ENCODE measurements around the gene HCN3.
"Not testable (repeated sequence)": the region's sequence is repeated elsewhere in the genome, so short reads cannot be mapped to it uniquely, and the experiment has no call there.

Gene HCN3

DNA sequence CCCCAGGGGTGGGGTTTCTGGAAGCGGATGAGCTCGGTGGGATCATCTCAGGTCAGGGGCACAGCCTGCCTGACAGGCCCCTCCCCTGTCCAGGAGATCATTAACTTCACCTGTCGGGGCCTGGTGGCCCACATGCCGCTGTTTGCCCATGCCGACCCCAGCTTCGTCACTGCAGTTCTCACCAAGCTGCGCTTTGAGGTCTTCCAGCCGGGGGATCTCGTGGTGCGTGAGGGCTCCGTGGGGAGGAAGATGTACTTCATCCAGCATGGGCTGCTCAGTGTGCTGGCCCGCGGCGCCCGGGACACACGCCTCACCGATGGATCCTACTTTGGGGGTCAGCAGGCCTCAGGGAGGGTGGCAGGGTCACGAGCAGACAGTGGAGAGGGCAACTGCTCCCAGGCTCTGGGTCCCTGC lies 8.4 kb downstream of the HCN3 start:
- no peak for DNase-seq

DNA sequence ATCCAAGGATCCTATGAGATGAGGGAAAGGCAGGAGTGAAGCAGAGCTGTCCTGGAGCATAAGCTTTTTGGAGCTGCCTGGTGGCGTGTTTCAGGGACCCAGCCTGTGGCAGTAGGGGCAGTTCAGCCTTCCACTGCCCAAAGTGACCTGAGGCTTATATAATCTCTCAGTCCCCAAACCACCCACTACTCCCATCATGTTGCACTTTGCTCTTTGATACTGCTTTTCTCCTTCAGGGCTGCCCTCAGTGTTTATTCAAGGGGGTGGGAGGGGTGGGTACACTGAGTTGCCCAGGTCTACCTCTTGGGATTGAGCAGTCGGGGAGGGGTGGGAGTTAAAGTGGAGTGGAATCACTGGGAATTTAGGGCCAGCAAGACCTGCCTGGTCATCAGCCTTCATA lies 9.3 kb downstream of the HCN3 start:
- no peak for DNase-seq

DNA sequence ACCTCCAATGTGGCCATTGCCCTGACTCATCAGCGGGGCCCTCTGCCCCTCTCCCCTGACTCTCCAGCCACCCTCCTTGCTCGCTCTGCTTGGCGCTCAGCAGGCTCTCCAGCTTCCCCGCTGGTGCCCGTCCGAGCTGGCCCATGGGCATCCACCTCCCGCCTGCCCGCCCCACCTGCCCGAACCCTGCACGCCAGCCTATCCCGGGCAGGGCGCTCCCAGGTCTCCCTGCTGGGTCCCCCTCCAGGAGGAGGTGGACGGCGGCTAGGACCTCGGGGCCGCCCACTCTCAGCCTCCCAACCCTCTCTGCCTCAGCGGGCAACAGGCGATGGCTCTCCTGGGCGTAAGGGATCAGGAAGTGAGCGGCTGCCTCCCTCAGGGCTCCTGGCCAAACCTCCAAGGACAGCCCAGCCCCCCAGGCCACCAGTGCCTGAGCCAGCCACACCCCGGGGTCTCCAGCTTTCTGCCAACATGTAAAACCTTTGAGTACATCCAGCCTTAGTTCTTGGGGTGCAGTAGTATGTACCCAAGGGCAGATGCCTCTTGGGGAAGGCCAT lies 10.8 kb downstream of the HCN3 start:
- DNase-seq = no peak

DNA sequence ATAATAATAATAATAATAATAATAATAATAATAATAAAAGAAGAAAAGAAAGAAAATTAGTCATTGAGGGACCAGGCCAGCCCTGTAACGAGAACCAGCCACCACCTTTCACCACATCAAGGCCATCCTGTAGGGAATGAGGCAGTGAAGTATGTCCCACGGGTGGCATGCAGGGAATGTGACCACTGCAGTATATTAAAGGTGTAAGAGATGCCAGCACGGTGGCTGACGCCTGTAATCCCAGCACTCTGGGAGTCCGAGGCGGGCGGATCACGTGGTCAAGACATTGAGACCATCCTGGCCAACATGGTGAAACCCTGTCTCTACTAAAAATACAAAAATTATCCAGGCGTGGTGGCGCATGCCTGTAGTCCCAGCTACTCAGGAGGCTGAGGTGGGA lies 13.7 kb downstream of the HCN3 start:
- not testable (repeated sequence) for DNase-seq

DNA sequence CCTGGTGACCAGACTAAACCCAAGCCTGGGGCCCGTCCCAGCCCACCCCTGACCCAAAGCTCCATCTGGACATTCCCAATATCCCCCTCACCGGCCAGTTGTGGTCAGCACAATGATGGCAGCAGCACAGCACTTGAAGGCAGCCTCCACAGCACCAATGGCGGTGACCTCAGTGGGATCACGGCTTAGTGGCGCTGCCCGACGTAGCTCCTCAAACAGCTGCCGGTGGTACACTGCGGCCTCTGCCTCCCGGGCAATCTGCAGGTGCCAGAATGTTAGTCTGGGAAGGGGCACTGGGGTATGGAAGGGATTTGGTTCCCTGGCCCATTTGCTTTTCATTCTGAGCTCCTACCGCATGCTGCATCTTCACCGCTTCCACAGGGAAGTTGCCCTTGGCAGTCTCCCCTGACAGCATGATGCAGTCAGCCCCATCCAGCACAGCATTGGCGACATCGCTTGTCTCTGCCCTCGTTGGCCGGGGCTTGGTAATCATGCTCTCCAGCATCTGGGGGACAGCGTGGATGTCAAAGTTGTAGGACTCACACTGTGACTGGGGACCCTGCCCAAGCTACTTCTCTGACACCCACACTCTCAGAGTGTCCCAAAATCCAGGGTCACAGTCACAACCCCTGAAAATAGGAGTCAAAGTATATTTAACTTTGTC lies 16.0 kb downstream of the HCN3 start:
- no peak for DNase-seq

DNA sequence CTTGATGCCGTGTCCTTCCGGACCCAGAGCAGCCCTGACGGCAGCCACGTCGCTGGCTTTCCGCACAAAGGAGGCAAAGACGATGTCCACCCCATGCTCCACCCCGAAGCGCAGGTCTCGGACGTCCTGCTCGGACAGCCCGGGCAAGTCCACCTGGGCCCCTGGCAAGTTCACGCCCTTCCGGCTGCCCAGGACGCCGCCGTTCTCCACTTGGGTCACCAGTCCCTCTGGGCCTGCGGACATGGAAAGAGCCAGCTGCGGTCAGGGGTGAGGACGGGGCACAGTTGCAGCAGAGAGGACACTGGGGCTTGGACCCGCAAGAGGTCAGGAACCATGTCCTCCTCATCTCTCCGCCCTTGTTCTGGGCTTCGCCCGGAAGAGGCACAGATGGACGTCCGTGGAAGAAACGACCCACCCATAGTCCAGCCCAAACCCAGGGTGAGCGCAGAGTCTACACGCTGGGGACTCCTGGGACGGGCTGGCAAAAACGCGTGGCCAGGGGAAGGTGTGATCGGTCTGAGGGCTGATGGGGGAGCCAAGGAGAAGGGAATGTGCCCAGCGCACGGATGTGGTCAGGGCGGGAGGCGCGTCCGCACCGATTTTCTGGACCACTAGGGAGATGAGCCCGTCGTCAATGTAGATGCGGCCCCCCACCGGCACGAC lies 17.4 kb downstream of the HCN3 start:
- no peak for DNase-seq

DNA sequence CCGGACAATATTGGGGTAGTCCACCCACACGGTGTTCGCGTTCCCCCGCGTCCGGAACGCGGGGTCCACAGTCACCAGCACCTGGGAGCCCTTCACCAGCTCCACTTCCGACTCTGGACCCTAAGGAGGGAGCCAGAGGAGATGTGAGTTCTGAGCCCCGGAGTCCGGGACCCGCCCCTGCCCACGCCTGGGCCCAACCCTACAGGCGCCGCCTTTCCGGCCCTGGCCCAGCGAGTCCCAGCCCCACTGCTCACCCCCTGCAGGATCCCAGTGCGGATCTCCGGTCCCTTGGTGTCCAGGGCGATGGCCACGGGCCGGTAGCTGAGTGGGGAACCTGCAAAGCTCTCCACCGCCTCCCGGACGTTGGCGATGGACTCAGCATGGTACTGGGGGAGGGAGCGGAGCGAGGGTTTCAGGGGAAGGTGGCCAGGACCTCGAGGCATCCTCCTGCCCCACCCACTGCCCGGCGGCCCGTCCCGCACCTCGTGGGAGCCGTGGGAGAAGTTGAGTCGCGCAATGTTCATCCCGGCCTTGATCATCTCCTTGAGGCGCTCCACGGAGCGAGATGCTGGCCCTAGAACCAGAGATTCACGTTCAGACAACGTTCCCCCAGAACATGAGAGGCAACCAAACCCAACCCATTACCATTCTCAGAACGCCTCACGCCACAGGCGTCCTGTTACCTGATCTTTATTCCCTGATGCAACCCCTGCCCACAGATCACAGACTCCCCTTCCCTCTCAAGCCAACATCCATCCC lies 18.1 kb downstream of the HCN3 start:
- no peak for DNase-seq

DNA sequence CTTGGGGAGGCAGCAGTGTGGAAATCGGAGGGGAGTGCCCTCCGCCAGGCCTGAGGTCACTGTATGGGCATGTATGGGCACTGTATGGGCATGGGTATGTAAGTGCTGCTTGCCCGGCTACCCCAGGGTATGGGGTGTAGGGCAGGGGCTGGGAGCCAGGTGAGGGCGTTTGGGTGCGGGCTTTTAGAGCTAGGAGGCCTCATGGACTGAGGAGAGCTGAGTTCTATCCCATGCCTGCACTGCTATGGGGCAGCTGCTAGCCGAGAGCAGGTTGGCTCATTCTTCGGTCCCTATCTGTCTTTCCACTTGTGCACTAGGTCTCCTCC lies 18.6 kb downstream of the HCN3 start:
- DNase-seq = no peak

DNA sequence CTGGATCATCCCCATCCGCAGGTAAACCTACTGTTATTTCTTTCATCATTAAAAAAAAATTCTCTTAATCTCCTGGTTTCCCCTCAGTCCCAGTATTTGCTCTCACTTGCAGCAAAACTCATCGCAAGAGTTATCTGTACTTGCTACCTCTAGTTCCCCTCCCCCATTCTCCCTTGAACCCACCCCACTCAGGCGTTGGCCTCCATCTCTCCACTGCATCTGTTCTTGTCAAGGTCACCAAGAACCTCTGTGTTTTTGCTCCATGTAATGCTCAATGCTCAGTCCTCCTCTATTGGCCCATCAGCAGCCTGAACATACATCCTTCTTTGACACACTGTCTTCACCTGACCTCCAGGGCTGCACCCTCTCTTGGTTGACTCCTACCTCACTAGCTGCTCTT lies 19.4 kb downstream of the HCN3 start:
- no peak for DNase-seq

DNA sequence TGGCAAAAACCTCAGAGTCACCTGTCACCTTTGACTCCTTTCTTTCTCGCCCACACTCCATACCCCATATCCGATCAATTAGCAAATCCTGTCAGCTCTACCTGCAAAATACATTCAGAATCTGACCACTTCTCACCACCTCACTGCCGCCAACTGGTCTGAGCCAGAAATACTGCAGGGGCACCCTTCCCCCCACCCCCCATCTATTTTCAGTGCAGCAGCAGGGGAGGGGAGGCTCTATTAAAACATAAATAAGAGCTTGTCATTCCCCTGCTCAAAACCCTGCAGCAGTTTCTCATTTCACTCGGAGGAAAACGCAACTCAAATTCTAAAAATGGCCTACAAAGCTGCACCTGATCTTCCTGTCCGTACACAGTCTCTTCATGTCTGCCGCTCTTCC lies 20.1 kb downstream of the HCN3 start:
- no peak for DNase-seq

DNA sequence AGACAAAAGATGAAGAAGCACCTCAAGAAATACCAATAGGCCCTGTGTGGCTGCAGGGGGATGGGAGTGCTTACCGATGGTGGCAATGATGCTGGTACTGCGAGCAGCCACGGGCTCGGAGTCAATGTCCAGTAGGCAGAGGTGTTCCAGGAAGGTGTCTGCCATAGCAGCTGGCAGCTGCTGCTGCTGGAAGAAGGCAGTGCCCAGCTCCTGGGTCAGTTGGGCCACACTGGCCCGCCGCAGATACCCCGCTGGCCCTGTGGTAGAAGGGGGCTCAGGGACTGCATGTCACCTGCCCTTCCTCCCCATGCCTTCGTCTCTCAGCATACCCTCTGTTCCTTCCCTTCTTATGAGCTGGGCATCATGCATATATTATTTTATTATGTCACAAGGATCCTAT lies 22.8 kb downstream of the HCN3 start:
- DNase-seq = no peak

DNA sequence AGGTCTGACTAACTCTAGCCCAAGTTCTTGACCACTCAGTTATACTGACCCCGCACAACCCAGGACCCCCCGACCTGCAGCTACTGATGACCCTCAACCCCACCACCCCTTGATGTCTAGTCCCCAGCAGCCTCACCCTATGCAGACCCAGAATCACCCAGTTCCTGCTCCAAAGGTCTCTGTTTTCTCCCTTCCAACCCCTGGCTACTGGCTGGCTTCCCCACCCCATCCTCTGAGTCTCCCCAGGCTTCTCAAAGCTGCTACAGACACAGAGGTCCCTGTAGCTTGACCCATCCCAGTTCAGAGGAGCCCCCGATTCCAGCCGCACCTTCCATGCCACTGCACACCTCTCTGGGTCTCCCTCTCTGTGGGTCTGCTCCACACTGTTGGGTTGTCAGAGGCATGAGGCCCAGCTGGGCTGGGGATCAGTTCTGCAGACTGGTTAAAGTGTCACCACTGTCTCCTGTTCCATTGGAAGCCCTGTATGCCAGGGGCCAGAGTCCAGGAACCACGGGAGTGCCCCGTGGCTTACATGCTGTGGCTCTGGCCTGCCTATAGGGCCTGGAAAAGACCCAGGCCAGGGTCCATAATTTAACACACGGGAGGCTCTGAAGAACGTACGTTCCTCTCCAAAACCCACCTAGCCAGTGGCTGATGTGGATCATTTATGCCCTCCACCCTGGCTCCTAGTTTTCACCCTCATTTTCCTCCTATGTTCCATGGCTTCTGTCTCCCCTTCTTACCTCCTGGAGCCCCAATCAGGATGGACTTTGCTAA lies 23.5 kb downstream of the HCN3 start:
- no peak for DNase-seq

DNA sequence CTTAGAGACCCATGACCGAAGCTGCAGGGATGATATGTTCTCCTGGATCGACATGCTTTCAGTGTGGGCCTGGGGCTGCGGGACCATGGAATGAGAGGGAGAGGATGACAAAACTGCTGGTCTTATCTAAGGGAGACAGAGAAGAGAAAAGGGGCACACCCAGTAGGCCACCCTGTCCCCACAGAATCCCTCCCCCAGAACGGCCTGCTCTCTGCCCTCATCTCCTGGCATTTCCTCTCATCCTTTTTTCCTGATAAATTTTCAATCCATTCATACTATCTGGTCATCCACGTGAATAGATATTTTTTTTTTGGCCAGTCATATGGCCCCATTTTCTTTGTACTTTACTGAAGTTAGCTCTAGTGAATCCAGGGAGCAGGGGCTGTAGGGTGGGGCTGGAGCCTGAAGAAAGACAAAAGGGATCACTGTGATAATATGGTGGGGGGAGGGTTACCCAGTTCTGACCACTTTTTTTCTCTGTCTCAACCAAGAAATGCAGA lies 24.1 kb downstream of the HCN3 start, which contains the start of gene PKLR:
TSS of gene PKLR (minus strand) at position 97 of the 500 bp plus-strand sequence. CDS start at position 54, 43 bp downstream.
- peak; percentile 53 for DNase-seq

DNA sequence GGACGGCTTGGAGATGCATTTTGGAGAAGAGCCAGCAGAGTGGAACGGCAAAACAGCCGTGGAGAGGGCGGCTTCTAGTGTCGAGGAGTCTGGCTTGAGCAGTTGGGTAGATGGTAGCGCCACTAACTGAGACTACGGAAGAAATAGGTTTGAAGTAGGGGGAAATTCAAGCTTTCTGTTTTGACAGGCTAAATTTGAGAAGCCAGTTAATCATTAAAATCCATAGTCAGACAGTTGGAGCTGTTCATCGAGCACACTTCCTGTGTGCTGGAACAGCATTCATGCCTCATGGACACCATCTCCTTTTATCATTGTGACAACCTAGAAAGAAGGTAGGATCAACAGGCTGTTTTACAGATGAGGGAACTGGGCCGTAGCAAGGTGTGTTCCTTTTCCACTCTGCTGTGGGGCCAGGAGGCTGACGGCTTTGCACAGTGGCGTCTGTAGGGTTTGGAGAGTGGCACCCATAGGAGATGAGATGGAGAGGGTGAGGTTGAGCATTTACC lies 27.3 kb downstream of the HCN3 start:
- no peak for DNase-seq

DNA sequence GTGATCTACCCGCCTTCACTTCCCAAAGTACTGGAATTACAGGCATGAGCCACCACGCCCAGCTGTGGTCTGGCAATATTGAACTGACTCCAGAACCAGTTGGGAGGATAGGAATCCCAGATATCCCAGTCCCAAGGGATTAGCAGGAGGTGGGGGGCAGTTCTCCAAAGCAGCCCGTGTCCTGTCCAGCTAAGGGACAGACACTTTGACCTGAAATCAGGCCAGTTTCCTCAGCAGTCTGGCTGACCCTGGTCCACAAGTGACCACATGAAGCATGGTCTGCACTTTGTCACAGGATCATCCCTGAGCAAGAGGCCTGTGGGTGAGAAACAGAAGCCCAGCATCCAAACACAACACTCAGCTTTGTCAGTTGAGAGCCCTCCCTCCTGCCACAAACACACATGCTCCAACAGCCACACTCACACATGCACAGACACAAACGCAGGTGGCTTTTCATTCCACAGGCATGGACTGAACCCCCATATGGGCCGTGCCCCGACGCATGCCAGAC lies 28.7 kb downstream of the HCN3 start:
- DNase-seq = no peak

DNA sequence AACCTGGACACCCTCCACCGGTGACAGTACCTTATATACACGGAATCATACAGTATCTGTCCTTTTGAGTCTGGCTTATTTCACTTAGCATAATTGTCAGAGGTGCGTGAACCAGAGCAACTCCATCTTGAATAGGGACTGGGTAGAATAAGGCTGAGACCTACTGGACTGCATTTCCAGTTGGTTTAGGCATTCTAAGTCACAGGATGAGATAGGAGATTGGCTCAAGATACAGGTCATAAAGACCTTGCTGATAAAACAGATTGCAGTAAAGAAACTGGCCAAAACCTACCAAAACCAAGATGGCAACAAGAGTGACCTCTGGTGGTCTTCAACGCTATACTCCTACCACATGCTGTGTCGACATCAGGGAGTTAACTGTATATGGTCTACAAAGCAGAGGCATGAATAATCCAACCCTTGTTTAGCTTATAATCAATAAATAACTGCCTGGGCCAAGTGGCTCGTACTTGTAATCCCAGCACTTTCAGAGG lies 30.0 kb downstream of the HCN3 start:
- peak; percentile 87 for DNase-seq

DNA sequence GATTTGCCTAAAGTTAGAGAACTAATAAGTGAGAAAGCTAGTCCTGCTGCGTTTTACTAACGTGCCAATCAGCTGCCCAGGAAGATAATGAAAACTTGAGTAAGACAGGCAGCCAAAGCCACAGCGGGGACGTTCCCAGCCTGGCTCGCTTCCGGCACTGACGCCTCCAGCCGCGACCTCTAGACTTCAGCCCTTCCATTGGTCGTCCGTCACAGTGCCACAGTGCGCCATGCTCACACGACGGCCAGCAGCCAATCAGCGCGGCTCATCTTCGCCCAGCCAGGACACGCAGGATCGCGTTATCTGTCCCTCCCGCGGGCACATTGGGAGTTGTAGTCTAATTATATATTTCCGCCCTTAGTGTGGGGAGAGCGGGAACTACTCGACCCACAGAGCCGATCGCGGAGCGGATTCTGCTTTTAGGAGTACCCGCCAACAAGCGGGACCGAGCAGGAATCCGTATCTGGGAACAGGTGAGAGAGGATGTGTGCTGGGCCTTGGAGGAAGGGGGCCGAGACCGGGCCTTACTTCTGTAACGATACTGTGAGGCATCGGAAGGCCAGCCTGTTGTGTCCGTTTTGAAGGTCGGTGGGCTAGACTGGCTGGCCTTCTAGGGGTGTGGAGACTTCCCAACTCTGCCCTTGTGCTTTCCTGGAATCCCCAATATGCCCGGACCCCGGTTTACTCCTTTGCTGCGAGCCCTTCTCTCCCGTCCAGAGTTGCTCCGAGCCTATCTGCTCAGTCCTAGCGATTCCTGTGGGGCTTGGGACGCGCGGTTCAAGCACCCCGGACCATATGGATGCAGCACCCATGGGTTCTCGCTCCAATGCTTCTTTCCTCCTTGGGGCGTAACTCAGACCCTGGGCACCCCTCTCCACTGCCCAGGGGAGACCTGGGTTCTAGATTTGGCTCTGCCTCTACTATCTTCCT lies 31.5 kb downstream of the HCN3 start, which contains the start of gene FDPS:
TSS of gene FDPS (plus strand) at position 374 of the 930 bp plus-strand sequence. CDS start 924 bp downstream, outside the sequence.
- DNase-seq = peak; percentile 100

DNA sequence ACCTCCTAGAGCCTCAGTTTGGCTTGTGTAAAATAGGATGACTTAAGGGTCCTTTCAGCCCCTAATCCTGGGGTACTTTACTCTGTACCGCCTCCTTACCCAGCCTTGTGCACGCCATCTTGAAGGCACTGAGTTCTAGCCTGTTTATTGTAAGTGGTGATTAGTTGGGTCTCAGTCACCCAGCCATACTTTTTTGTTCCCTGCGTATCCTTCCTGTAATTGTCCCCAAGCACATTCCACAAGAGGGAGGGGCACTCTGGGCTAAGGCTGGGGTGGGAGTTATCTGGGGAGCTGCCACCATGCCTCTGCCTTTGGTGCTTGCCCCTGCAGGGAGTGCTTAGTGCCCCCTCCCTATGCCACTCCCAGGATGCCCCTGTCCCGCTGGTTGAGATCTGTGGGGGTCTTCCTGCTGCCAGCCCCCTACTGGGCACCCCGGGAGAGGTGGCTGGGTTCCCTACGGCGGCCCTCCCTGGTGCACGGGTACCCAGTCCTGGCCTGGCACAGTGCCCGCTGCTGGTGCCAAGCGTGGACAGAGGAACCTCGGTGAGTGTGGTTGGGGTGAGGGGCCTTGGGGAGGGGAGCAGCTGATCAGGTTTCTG lies 32.3 kb downstream of the HCN3 start:
- no peak for DNase-seq

DNA sequence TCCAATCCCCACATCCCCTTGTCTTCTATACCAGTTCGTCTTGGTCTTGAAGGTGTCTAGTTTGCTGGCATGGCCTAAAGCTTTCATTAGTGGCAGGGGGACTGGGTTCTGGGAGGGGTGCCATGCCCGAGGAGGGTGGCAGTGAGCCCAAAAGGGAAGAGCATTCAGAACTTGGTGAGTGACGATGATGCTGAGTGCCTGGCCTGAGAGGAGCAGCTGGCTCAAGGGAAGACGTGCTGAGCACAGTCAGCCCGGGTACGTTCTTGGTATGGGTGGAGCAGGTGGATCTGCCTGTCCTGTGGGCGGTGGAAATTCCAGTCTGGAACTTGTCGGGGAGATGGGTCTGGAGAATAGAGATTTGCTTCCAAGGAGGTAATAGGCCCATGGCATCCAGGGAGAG lies 36.0 kb downstream of the HCN3 start:
- no peak for DNase-seq

DNA sequence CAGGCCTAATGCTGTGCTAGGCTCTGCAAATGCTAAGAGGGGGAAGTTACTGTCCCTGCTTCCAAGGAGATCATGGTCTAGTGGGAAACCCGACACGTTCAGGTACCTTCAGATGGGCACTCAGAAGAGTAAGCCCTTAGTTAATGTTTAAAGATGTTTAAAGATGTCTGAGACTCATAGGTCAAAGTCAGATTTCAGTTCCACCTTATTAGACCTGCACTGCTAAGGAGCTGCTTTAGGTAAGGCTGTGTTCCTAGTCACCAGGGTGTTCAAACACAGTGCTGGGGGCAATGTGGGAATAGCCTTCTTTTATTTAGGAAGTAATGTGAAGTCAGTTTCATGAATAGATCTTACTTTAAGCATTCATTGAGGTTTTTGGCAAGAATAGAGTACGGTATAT lies 39.7 kb downstream of the HCN3 start:
- DNase-seq = no peak

DNA sequence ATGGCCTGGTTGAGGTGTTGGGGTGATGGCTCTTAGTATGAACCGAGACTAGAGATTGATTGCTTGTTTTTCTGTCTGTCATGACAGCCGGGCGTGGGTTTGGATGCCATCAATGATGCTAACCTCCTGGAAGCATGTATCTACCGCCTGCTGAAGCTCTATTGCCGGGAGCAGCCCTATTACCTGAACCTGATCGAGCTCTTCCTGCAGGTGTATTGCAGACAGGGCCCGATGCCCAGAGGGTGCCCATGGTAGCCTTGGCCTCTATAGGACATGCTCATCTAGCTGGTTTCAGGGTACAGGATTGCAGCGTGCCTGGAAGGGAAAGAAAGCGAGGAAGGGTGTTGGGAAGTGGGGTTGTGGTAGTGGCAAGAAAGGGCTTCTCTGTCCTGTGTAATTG lies 40.8 kb downstream of the HCN3 start:
- no peak for DNase-seq

Measured in OCI-M1 (cell line).